Measurements from ENCODE around the gene MOV10L1. TPM values are rescaled to one million over a fixed set of nuclear protein-coding genes. Genes with fewer than 3 reads are reported as not detected.
A peak's percentile ranks its signal among the peaks of the same experiment; 100 is the strongest.

The MOV10L1 gene
- total RNA-seq, 2 donors from 2014 or later = 0.36 to 18.9 TPM

DNA sequence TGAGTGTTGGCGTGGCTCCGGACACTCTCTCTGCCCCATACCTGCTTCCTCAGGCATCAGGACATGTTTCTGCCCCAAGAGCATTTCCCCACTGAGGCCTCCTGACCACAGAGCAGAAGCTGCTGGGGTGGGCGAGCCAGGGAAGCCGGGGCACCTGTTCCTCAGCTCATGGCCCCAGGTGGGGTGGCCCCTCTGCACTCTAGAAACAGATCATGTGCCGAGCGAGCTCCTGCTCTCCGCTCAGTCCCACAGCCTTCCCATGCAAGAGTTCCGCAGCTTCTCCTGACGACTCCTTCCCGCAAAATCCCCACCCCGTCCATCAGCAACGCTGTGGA, 58.3 kb downstream of the MOV10L1 start:
- Histone ChIP-seq H3K4me1 (replicated peaks) (no peaks in the 10 kb centered on the region), H3K36me3 (no peaks in the 10 kb centered on the region), H3K4me3 (no peak overlapping the region), H3K27ac (no peak overlapping the region), H3K9me3 (no peaks in the 10 kb centered on the region), H3K27me3 (replicated peaks; ENCODE audit: insufficient read depth) (no peaks in the 10 kb centered on the region)
- intact Hi-C loops (cut with DNase I) = no loop called here
- DNase-seq (ENCODE audit: low spot score) = no peak
- TF ChIP-seq POLR2AphosphoS5 (IDR thresholded peaks at IDR 0.05) (no peak), POLR2A (IDR thresholded peaks at IDR 0.05) (no peak)
- TF ChIP-seq, protein P1, sequence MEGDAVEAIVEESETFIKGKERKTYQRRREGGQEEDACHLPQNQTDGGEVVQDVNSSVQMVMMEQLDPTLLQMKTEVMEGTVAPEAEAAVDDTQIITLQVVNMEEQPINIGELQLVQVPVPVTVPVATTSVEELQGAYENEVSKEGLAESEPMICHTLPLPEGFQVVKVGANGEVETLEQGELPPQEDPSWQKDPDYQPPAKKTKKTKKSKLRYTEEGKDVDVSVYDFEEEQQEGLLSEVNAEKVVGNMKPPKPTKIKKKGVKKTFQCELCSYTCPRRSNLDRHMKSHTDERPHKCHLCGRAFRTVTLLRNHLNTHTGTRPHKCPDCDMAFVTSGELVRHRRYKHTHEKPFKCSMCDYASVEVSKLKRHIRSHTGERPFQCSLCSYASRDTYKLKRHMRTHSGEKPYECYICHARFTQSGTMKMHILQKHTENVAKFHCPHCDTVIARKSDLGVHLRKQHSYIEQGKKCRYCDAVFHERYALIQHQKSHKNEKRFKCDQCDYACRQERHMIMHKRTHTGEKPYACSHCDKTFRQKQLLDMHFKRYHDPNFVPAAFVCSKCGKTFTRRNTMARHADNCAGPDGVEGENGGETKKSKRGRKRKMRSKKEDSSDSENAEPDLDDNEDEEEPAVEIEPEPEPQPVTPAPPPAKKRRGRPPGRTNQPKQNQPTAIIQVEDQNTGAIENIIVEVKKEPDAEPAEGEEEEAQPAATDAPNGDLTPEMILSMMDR (IDR thresholded peaks at IDR 0.05) = no peak
- WGBS = 86% methylated on average over 11 of the region's 12 CpGs

DNA sequence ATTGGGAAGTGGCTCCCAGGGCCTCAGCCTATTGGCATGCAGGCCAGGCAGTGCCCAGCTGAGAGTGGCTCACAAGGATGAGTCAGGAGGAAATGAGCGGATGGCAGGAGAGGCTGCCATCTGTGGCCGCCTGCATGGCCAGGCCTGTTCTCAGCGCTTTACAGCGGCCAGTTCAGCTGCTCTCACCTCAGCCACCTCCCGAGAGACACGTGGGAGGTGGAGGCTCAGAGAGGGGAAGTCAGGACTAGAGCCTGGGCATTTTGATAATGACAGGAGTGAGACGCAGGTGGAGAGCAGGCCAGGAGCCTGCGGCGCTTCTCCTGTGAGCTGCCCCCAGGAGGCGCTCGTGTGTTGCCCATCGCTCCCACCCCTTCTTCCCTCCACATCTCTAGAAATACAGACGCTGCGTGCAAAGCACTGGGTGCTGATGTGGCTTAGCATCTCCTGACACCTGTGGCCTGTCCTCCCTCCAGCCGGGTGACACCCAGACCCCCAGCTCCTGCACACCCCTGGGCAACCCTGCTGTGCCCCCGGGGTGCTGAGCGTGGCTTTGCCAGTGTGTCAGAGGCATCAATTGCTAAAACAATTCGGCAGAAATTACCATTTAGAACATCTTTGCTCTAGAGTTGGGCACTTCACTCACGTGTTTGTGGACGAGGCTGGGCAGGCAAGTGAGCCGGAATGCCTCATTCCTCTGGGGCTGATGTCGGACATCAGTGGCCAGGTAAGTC, 59.4 kb downstream of the MOV10L1 start:
- Histone ChIP-seq H3K27me3 (replicated peaks; ENCODE audit: insufficient read depth) (no peaks in the 10 kb centered on the region), H3K27ac (no peak overlapping the region), H3K4me3 (no peak overlapping the region), H3K4me1 (replicated peaks) (no peaks in the 10 kb centered on the region), H3K9me3 (no peaks in the 10 kb centered on the region), H3K36me3 (no peaks in the 10 kb centered on the region)
- peak; percentile 42 for TF ChIP-seq POLR2AphosphoS5 (IDR thresholded peaks at IDR 0.05)
- TF ChIP-seq, protein P1 (IDR thresholded peaks at IDR 0.05) = peak in 3 of 4 experiments; percentile 70 to 89 (median 84)
- no peak for TF ChIP-seq POLR2A (IDR thresholded peaks at IDR 0.05)
- DNase-seq (ENCODE audit: low spot score) = peak; percentile 59
- WGBS = 43% methylated on average over 22 of the region's 22 CpGs
- intact Hi-C loops (cut with DNase I) = no loop called here

DNA sequence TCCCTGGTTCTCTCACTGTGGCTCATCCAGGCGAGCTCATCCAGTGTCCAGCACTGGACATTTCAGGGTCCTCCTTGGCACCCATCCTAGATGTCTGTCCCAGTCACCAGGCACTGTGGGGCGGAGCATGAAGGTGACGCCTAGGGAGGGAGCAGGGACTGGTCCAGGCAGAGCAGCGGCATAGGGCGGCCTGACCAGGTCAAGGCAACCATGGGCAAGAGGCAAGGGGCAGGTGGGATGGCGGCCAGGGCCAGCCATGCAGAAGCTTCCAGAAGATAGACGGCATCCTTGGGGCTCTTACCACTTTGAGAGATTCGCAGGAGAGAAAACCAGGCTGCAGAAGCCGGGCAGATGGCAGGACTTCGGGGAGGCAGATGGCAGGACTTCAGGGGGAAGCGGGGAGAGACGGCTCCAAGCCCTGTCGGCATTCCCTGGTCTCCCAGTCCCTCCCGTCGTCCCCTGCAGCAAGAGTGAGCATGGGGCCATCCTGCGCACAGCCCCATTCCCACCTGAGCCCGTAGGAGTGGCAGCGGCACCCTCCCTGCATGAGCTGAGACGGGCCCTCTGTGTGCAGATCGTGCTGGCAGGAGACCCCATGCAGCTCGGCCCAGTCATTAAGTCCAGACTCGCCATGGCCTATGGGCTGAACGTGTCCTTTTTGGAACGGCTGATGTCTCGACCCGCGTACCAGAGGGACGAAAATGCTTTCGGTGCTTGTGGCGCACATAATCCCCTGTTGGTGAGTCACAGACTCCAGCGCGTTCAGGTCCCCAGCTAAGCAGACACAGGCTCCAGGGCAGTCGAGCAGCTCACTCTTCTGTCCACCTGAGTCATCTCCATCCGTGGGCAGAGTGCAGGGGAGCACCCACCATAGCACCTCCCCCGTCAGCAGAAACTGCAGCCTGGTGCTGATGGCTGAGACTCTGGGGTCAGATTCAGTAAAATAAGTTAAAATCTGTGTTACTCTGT, 60.6 kb downstream of the MOV10L1 start:
- no peak overlapping the region for H3K27ac ChIP-seq
- H3K4me1 ChIP-seq (replicated peaks) = no peaks in the 10 kb centered on the region
- H3K36me3 ChIP-seq = no peaks in the 10 kb centered on the region
- no peaks in the 10 kb centered on the region for H3K27me3 ChIP-seq (replicated peaks; ENCODE audit: insufficient read depth)
- no peak for DNase-seq (ENCODE audit: low spot score)
- WGBS = 89% methylated on average over 30 of the region's 35 CpGs
- no peaks in the 10 kb centered on the region for H3K9me3 ChIP-seq
- intact Hi-C loops (cut with DNase I) = no loop called here
- no peak for TF ChIP-seq POLR2AphosphoS5 (IDR thresholded peaks at IDR 0.05)
- TF ChIP-seq, protein P1 (IDR thresholded peaks at IDR 0.05) = no peak
- TF ChIP-seq POLR2A (IDR thresholded peaks at IDR 0.05) = no peak
- H3K4me3 ChIP-seq = no peak overlapping the region

DNA sequence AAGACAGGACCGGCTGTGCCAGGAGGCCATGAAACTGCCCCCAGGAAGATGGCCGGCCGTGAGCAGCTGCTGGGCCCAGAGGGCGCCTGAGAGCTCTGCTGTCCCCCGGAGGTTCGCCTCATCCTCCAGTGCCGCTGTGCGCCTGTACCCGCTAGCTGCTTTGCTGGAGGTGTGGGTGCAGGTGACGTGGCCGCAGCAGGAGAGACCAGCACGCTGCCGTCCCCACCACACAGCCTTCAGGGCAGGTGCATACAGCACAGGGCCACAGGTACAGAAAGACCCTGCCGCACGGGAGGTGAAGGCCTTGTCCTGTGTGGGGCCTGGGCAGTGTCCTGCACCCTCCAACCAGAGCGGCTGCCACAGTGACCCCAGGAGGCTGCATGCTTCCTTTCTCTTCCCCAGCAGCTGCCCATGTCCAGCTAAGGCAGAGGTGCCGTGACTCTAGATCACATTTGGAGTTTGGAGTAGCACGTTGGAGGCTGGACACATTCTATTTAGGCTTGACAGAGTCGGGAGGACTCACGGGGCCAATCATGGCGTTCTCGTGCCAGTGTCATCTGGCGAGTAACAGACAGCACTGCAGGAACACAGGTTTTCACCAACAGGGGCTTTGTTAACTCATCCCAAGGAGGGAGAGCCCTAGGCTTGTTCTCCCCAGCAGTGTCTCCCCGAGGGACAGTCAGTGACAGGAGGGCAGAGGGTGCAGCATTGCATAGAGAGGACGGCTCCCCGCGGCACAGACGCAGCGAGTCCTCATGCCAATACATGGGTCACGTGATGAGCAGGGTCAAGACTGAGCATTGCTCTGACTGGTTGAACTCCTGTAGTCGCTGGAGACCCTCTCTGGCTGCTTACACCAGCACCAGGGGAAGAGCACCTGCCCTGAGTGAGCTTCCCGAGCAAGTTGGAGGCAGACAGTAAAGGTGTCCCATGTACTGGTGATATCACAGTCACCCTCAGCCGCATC, 62.0 kb downstream of the MOV10L1 start:
- Histone ChIP-seq H3K27ac (no peak overlapping the region), H3K9me3 (no peaks in the 10 kb centered on the region), H3K36me3 (no peaks in the 10 kb centered on the region), H3K27me3 (replicated peaks; ENCODE audit: insufficient read depth) (no peaks in the 10 kb centered on the region), H3K4me1 (replicated peaks) (no peaks in the 10 kb centered on the region), H3K4me3 (no peak overlapping the region)
- 84% methylated on average over 23 of the region's 33 CpGs for WGBS
- no peak for TF ChIP-seq POLR2A (IDR thresholded peaks at IDR 0.05)
- TF ChIP-seq, protein P1 (IDR thresholded peaks at IDR 0.05) = no peak
- TF ChIP-seq POLR2AphosphoS5 (IDR thresholded peaks at IDR 0.05) = no peak
- intact Hi-C loops (cut with DNase I) = no loop called here
- DNase-seq (ENCODE audit: low spot score) = no peak
